HG03280 (cell line): ENCODE results near the gene C2CD4B.

Source experiments
- ATAC-seq: cut with Tn5 transposase; IDR thresholded peaks from one replicate; pipeline ENCODE4 v1.9.1; 2021; ENCODE audit warnings: mild to moderate bottlenecking, moderate library complexity; ENCODE audit not compliant: unreplicated experiment

Gene C2CD4B

DNA sequence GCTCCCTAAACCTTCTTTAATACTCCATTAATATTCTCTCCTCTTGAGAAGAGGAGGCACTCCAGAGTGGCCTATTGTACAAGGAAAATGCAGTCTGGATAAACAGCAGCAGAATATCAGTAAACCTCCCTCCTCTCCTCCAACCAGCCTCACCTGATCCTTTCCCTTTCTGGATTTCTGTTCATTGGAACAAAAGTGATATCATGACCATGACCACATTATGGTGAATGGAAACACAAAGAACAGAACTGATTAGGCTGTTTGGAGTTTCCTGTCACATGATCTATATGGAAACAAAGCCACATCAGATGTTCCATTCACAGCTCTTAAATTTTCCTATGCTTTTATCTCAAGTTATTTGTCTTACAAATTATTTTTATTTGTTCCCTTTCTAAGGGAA is 14.6 kb downstream of the C2CD4B start:
- ATAC-seq, result no peak

DNA sequence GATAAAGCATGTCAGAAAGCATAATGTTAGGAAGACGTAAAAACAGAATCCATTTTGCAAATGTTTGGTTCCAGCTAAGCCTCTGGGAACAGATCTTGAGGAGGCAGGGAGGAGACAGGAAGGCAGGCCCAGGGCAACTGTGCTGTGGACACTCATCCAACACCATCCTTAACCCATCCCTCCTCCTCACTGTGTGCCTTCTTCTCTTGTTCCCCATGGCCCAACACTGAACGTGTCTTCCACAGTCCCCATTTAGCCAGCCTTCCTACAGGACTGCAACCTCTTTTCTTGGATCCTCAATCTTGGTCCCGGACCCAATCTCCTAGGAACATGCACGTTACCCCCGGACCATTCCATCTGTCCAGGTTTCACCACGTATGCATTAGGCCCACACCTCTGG is 15.4 kb downstream of the C2CD4B start:
- no peak for ATAC-seq

DNA sequence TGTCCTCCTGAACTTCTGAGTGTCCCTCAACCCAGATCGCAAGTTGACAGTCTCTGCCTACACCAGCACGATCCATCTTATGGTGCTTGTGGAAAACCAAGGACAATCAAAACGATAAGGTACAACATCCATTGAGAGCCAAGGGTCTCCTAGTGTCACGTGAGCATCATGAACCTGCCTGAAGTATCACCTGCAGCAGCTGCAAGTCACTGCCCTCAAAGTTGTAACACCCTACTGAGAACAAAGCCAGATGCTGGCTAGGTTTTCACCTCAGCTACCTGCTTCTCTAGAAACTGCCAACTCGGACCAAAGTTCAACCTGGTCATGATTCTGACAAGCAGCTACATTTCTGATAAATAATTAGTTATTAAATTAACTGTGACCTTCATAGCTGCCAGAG is 17.5 kb downstream of the C2CD4B start:
- no peak for ATAC-seq

DNA sequence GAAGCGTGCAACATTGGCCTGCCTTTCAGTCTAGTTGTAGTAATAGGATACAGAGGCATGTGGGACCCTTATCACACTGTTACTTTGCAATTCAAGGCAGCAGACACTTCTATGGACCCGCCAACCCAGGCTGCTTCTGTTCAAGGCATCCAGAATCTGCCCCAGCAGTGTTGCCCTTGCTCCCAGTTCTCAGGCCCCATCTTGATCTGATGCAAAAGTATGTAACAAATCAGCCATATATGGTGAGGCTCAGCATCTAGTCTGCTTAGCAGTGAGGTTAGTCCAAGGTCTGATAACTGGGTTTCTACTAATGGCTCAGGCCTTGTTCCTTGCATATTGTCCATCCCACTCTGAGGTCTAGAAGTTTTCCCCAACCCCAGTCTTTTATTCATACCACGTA is 17.9 kb downstream of the C2CD4B start:
- ATAC-seq, result no peak

DNA sequence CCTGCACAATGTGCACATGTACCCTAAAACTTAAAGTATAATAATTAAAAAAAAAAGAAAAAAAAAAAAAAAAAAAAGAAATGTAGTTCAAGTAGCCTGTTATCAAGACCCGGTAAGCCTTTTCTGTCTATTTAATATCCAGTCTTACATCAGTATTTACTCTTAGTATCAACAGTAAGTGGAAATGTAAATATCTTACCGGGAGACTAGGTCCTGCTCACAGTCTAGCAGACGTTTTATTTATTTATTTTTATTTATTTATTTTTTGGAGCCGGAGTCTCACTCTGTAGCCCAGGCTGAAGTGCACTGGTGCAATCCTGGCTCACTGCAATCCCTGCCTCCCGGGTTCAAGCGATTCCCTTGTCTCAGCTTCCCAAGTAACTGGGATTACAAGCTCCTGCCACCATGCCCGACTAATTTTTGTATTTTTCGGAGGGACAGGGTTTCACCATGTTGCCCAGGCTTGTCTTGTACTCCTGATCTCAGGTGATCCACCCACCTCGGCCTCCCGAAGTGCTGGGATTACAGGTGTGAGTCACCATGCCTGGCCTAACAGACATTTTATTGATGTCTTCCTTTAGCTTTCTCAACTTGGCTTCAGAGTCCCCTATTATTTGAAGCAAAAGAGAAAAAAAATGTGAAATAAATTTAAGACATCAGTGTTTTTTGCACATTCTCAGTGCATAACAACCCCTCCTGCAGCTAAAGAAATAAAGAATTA is 19.9 kb downstream of the C2CD4B start:
- no peak for ATAC-seq

DNA sequence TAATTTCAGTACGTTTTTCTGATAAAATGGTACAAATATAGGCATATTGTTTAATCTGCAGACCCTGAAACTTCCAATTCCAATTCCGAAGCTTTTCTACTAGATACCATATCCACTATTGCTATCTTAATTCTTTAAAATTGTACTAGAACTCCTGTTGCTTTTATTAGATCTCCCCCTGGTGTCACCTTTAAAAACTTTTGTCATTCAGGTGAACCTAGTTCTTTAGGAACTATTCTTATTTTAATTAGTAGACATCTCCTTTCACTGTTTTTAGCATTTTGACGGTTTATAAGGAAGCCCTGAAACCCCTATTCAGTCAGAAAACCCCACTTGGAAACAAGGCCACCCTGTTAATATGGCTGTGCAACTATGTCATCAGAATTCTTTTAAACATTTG is 22.3 kb downstream of the C2CD4B start:
- no peak for ATAC-seq

DNA sequence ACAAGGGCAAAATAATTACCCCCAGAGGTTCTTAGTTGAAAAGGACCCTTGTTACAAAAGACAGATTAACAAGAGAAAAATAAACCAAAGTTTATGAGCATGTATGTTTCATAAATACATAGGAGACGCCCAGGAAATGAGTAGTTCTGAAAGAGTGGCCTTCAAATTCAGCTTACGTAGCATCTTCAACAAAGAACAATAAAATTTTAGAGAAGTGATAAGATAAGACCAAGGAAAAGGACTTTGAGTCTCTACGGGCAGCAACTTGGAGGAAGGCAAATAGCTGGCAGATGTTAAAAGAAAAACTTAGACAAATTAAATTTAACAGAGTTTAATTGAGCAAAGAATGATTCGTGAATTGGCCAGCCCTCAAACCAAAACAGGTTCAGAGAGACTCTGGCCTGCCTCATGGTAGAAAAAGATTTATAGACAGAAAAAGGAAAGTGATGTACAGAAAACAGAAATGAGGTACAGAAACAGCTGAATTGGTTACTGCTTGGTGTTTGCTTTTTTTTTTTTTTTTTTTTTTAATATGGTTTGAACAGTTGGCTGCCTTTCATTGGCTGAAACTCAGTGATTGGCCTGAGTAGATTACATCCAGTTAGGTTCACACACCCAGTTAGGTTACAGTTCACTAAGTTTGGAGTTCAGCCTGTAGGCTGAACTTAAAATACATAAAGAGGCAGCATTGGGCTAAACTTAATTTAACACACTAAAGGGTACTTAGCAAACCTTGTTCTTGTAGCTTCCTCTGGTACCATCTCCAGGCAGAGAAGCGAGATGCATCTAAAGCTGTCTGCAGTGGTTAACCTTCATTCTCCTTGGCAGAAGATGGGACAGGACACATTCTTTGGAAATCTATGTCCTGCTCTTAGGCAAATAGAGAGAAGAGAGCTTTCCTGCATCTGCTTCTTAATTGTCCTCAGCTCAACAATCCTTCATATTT is 23.2 kb downstream of the C2CD4B start:
- no peak for ATAC-seq

DNA sequence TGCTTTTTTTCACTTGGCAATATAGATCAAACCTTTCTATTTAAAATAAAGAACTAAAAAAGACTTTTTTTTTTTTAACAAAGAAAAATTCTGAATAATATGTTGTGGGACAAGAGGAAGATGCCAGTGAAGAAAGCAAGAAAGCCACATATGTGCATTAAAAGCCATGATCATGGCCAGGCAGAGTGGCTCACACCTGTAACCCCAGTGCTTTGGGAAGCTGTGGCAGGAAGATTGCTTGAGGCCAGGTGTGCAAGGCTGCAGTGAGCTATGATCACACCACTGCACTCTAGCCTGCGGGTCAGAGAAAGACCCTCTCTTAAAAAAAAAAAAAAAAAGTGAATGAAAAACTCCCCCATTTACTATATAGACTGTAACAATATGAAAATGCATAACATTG is 23.9 kb downstream of the C2CD4B start:
- ATAC-seq, result no peak

DNA sequence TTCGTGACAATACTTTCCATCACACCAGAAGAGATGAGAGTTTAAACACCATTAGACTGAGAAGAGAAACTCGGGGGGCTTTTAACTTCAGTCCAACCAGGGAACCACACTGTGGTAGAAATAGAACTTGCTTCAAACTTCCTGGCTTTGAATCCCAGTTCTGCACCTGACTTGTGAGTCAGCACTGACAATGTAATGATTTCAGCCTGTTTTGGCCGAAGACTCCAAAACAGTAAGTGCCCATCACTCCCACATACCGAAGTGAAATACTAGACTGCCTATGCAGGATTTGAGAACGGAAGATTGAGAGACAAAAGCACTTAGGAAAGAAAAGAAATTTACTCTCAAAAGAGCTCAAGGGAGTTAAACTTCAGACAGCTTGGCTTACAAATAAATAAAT is 27.0 kb downstream of the C2CD4B start:
- ATAC-seq, result no peak

DNA sequence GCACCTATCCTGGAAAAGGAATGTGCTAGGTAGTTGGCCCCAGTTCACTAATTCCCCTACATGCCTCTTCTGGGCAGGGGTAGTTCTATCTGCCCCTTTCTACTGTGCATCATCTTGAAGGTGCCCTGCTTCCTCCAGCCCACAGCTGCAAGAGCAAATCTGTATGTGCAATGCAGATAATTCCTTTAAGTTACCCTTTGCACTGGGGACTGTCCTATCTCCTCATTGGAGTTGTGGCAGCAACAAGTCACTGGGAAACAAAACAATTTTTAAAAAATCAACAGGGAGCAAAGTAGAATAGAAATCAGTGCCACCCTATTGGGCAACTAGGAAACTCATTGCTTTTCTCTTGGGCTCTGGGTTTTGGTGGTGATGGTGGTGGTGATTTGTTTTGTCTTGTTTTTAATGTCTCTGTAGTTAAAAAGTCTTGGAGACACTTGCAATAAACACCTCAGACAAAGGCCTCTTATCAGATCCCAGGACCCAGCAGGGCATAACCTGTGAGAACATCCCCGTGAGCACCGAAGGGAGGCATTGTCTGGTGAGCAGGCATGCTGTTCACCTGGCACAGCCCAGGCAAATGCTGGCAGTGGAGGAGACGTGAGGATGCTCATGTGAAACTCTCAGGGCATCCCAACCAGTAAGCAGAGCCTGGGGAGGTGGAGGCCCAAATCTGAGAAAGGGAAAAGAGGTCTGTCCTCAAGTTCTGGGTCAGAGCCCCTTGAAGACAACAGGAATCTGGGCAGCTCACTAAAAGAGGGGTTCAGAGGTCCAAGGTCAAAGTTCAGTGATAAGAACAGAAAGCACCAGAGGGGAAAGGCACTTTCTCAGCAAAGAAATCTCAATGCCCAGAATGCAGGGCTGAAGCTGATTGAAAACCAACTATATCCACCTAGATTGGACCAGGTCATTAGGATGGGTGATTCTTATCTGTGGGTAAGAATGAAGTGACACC is 27.9 kb downstream of the C2CD4B start:
- no peak for ATAC-seq

DNA sequence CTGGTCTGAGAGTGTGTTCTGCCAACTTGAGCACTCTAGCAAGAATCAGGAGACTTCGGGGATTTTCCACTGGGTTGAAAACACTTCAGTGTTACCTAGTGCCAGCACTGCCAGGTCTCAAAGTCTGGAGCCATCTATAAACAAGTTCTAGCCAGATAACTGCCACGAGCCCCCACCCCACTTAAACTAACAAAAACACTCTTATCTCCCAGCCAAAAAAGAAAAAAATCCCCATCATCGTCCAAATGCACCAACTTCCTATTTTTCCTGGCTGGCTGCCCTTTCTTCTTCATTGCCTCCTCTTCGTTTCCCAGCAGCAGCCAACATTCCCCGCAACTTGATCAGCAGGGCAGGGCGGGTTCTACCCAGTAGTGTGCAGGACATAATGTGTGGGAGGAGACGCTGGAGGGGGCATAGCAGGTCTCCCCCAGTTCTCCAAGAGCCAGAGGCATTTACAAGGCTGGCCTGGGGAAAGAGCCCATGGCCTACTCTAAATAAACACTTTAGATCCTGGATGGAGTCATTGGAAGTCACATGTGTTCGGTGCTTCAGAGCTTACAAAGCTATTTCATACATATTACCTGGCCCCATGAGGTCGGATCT is 29.5 kb downstream of the C2CD4B start:
- ATAC-seq, result no peak

DNA sequence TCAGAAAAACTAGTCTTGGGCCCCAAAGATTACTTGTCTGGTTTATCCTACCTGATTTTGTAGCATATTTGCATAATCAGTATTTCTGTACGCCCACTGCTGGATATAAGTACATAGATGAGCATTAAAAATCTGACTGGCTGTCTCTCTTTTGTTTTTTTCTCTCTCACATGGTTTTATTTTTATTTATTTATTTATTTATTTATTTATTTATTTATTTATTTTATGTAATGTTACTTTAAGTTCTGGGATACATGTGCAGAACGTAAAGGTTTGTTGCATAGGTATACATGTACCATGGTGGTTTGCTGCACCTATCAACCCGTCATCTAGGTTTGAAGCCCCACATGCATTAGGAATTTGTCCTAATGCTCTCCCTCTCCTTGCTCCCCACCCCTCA is 31.9 kb downstream of the C2CD4B start:
- no peak for ATAC-seq

DNA sequence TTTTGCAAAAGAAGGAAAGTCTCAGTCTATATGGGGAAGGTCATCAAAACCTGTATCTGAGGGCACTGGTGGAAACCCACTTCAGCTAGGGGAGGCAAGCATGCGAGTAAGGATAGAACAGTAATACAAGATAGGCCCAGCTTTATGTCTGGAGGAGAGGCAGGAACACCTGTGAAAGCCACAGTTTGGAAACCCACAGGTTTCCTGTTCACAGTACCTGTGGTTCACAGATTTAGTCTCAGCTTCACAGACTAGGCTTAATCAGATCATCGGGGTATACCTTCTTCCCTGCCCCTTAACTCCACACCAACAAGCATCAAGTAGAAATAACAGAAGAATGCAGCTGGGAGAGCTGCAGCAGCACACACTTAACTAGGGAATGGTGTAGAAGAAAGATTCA is 36.2 kb downstream of the C2CD4B start:
- no peak for ATAC-seq

DNA sequence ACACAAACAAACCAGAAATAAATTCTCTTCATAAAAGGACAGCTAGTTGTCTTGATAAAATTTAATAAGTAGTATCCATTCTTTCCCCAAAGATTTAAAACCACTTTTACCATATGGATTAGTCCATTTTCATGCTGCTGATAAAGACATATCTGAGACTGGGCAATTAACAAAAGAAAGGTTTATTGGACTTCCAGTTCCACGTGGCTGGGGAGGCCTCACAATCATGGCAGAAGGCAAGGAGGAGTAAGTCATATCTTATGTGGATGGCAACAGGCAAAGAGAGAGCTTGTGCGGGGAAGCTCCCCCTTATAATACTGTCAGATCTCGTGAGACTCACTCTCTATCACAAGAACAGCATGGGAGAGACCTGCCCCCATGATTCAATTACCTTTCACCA is 38.7 kb downstream of the C2CD4B start:
- no peak for ATAC-seq

DNA sequence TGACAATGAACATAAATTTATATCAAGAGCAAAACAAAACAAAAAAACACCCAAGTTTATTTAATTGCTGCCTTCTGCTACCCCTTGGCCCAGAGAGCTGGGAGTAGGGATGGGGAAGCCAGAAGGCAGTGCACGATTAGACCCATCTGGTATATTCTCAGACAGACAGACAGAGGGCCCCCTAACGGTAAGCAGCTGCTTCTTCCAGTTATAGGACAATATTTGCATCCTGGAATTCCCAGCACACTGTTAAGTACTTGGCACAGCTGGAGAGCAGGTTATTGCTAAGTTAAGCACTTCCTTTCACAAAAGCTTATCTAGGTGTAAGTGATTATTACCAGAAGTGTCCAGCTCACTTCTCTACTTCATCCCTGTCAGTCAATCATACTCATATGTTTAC is 39.3 kb downstream of the C2CD4B start:
- no peak for ATAC-seq

DNA sequence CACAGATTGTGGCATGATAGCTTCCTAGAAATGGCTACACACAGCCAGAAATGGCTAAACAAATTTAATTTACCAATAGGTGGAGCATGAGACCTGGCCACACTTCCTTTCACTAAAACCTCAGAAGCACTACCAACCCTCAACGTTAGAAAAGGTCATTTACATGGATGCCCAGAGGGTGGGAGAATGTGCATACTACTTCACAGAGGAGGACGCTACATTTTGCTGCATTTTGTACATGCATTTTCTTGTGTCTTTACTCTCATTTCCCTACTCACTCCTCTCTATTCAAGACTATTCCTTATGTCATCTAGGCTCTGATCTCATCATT is 40.1 kb downstream of the C2CD4B start:
- ATAC-seq, result no peak

DNA sequence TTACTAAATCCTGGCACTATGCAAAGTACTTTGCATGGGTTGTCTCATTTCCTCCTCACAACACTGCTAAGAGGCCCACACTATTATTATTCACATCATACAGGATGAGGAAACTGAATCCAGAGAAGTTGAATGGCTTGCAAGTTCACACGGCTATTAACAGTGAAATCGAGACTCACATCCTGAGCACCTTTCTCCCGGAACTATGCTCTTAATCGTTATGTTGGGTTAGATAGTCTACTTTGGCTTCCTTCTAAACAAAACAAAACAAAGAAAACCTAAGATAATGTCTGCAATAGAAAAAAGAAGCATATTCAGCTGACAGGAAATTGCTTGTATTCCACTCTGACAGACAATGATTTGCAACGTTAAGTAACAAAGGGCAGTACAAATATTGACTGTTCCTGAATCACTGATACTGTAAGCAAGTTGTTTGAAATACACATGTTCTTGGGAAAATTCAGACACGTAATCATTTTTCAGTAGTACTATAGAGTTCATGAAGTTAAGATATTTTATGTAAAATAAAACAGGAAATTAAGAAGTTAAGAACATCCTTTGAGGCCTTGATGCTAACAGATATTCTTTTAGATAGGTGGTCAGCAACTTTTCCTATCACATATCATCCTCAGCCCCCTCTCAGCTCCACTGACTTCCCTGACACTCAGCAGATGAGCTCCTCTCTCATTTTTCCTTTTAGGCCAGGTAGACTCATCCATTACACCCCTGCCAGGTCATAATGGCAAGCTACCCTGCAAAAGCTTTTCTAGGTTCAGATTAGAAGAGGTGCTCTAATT is 40.7 kb downstream of the C2CD4B start:
- no peak for ATAC-seq

DNA sequence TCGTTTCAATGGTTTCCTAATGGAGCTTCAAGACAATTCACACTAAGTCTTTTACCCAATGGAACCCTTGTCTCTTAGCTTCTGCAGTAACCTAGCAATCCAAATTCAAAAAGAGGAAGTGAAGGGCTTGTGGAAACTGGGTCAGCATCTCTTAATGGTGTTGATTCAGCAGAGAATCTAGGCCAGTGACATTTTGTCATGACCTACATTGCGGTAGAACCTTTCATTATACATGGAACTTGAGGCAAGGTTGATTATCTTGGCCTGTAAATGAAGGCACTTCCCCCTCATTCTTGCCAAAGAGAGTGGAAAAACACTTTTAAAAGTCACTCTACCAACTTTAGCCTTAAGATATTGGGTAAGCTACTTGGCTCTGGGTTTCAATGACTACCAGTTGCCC is 42.8 kb downstream of the C2CD4B start:
- ATAC-seq, result no peak

DNA sequence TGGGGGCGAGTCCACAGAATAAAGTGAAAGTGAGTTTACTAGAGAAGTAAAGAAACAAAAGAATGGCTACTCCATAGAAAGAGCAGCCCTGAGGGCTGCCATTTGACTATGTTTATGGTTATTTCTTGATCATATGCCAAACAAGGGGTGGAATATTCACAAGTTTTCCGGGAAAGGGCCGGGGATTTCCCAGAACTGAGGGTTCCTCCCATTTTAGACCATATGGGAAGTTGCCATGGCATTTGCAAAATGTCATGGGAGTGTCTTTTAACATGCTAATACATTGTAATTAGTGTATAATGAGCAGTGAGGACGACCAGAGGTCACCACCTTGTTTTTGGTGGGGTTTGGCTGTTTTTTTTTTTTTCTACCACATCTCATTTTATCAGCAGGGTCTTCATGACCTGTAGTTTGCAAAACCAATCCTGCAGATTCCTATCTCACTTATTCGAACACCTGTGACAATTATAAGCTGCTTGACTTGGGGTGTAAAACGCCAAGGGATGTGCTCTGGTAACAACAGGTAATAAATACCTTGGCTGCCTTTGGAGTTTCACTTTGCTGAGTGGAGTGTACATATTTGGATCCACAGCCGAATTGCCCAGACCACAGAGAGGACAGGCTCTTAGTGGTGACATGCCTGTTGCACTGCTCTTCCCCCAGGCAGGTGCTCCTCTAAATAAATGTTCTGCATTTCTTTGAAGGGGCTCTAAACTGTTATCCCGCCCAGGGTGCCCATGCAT is 43.6 kb downstream of the C2CD4B start:
- ATAC-seq, result no peak
